ENCODE results near the gene RNF220.

- TF ChIP-seq EZH2 (IDR thresholded peaks at IDR 0.05; ENCODE audit: low read length) = no peak
- TF ChIP-seq, protein P1, sequence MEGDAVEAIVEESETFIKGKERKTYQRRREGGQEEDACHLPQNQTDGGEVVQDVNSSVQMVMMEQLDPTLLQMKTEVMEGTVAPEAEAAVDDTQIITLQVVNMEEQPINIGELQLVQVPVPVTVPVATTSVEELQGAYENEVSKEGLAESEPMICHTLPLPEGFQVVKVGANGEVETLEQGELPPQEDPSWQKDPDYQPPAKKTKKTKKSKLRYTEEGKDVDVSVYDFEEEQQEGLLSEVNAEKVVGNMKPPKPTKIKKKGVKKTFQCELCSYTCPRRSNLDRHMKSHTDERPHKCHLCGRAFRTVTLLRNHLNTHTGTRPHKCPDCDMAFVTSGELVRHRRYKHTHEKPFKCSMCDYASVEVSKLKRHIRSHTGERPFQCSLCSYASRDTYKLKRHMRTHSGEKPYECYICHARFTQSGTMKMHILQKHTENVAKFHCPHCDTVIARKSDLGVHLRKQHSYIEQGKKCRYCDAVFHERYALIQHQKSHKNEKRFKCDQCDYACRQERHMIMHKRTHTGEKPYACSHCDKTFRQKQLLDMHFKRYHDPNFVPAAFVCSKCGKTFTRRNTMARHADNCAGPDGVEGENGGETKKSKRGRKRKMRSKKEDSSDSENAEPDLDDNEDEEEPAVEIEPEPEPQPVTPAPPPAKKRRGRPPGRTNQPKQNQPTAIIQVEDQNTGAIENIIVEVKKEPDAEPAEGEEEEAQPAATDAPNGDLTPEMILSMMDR (optimal IDR thresholded peaks at IDR 0.05 in 1 of 3, IDR thresholded peaks at IDR 0.05 in 1 of 3, conservative IDR thresholded peaks at IDR 0.05 in 1 of 3; ENCODE audit: extremely low read depth in 1 of 3, insufficient read depth in 2 of 3, low read length in 3 of 3) = no peak
Measured at GRCh38 chr1:44436401-44437106, 31.5 kb downstream of the RNF220 start.
